Panc1 (cell line): ENCODE results near the gene RASIP1. TPM values are rescaled to one million over a fixed set of nuclear protein-coding genes. Genes with fewer than 3 reads are reported as not detected.

ENCODE experiments used
- ATAC-seq: fragments of 200-7000 bp; cut with Tn5 transposase; 2 replicates; pipeline ENCODE4 v1.9.1; 2020; ENCODE audit warnings: mild to moderate bottlenecking, moderate library complexity
- BruUV-seq: library from RNA; stranded (reverse); fragments of 400-500 nt; replicated peaks from 2 replicates; lab custom pipeline; 2021; lab: Mats Ljungman, UMichigan
- CTCF ChIA-PET: fragments of 300-600 bp; sonication (Branson Sonifier 250); formaldehyde crosslinking; loops from one replicate; lab custom pipeline; 2022; ENCODE audit warnings: antibody characterized with exemption; lab: Charles Lee
- POLR2A ChIA-PET: fragments of 300-600 bp; sonication (Branson Sonifier 250); formaldehyde crosslinking; loops from one replicate; lab custom pipeline; 2022; ENCODE audit warnings: antibody characterized with exemption; lab: Charles Lee
- DNase-seq: peaks from one replicate; pipeline ENCODE4 v3.0.0-alpha.2; 2010; ENCODE audit warnings: low read depth, low spot score
- H3K27ac ChIP-seq: 2 replicates; pipeline ENCODE4 v1.5.1; 2011; ENCODE audit warnings: mild to moderate bottlenecking, low read length, inconsistent platforms
- H3K27me3 ChIP-seq: fragments of 200-500 bp; sonication (Bioruptor generic); 2 replicates; pipeline ENCODE4 v1.6.0; 2014; ENCODE audit warnings: low read length, inconsistent platforms; ENCODE audit not compliant: control insufficient read depth, insufficient read depth
- H3K36me3 ChIP-seq: fragments of 200-500 bp; sonication (Bioruptor generic); 2 replicates; pipeline ENCODE4 v1.5.1; 2014; ENCODE audit warnings: inconsistent platforms, mild to moderate bottlenecking, low read length, moderate library complexity; ENCODE audit not compliant: control insufficient read depth, insufficient read depth
- H3K4me1 ChIP-seq: 2 replicates; pipeline ENCODE4 v1.5.1; 2011; ENCODE audit warnings: inconsistent platforms, mild to moderate bottlenecking, low read length, moderate library complexity; ENCODE audit not compliant: control insufficient read depth, insufficient read depth
- H3K4me3 ChIP-seq, 2 experiments: 2 replicates each; pipeline ENCODE4 v1.5.1; 2011 to 2012; ENCODE audit warnings: low read depth in 2 of 2, low read length in 2 of 2, mild to moderate bottlenecking in 2 of 2, inconsistent platforms in 1 of 2, moderate library complexity in 1 of 2
- H3K9me3 ChIP-seq: fragments of 200-500 bp; sonication (Bioruptor generic); 2 replicates; pipeline ENCODE4 v1.5.1; 2014; ENCODE audit warnings: low read depth, mild to moderate bottlenecking, inconsistent platforms, low read length, moderate library complexity; ENCODE audit not compliant: control insufficient read depth, insufficient read depth
- CTCF ChIP-seq: fragments of 450-650 bp; IDR thresholded peaks from 2 replicates; pipeline ENCODE4 v1.5.1; 2017; ENCODE audit warnings: mild to moderate bottlenecking
- POLR2AphosphoS5 ChIP-seq: IDR thresholded peaks from 2 replicates; pipeline ENCODE4 v1.6.1; 2012; ENCODE audit warnings: mild to moderate bottlenecking, low read depth, low read length, moderate library complexity
- SIN3A ChIP-seq: IDR thresholded peaks from 2 replicates; pipeline ENCODE4 v1.6.1; 2012; ENCODE audit warnings: low read depth, mild to moderate bottlenecking, low read length, moderate library complexity, borderline replicate concordance; ENCODE audit not compliant: insufficient read depth
- TCF7L2 ChIP-seq: IDR thresholded peaks from 2 replicates; pipeline ENCODE4 v1.6.1; 2011; ENCODE audit warnings: mild to moderate bottlenecking, low read depth, low read length, inconsistent platforms
- in situ Hi-C: cut with HindIII; loops from 2 replicates; pipeline ENCODE4 v1.10.0; 2016; ENCODE audit warnings: low sequenced_read_pairs, low pct_unique_long_range_greater_than_20kb
- intact Hi-C: fragments of 100-400 bp; cut with micrococcal nuclease; formaldehyde crosslinking; loops from one replicate; pipeline ENCODE4 v1.10.0; 2022; ENCODE audit not compliant: unreplicated experiment
- total RNA-seq: library from RNA; stranded (reverse); gene quantifications from one replicate; pipeline ENCODE4 v1.2.1, GENCODE V29; 2021; ENCODE audit not compliant: unreplicated experiment
- TF ChIP-seq, protein P1 (sequence below), 2 experiments: IDR thresholded peaks; 2 replicates each; pipeline ENCODE4 v1.6.1; 2011 to 2012; ENCODE audit warnings: low read depth in 2 of 2, control low read depth in 1 of 2, low read length in 1 of 2, mild to moderate bottlenecking in 1 of 2, moderate library complexity in 1 of 2; ENCODE audit not compliant: insufficient read depth in 1 of 2

Gene RASIP1
- total RNA-seq, 1 experiment from 2014 or later, result 0.41 TPM

GRCh38 chr19:48685583-48685982, 54.8 kb downstream of the RASIP1 start:
- Histone ChIP-seq H3K4me1 (no peaks in the 10 kb centered on the region), H3K27me3 (no peaks in the 10 kb centered on the region), H3K4me3 (no peak overlapping the region), H3K27ac (no peak overlapping the region), H3K9me3 (no peaks in the 10 kb centered on the region), H3K36me3 (no peaks in the 10 kb centered on the region)
- ATAC-seq, result no peak
- intact Hi-C loops (no loop called here), in situ Hi-C loops (no loop called here)
- CTCF ChIA-PET, result no interaction called here
- no TSS peak for BruUV-seq
- TF ChIP-seq TCF7L2 (no peak), POLR2AphosphoS5 (no peak), CTCF (no peak), SIN3A (no peak)
- TF ChIP-seq, protein P1, sequence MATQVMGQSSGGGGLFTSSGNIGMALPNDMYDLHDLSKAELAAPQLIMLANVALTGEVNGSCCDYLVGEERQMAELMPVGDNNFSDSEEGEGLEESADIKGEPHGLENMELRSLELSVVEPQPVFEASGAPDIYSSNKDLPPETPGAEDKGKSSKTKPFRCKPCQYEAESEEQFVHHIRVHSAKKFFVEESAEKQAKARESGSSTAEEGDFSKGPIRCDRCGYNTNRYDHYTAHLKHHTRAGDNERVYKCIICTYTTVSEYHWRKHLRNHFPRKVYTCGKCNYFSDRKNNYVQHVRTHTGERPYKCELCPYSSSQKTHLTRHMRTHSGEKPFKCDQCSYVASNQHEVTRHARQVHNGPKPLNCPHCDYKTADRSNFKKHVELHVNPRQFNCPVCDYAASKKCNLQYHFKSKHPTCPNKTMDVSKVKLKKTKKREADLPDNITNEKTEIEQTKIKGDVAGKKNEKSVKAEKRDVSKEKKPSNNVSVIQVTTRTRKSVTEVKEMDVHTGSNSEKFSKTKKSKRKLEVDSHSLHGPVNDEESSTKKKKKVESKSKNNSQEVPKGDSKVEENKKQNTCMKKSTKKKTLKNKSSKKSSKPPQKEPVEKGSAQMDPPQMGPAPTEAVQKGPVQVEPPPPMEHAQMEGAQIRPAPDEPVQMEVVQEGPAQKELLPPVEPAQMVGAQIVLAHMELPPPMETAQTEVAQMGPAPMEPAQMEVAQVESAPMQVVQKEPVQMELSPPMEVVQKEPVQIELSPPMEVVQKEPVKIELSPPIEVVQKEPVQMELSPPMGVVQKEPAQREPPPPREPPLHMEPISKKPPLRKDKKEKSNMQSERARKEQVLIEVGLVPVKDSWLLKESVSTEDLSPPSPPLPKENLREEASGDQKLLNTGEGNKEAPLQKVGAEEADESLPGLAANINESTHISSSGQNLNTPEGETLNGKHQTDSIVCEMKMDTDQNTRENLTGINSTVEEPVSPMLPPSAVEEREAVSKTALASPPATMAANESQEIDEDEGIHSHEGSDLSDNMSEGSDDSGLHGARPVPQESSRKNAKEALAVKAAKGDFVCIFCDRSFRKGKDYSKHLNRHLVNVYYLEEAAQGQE (IDR thresholded peaks at IDR 0.05; ENCODE audit: insufficient read depth in 1 of 2, low read depth in 2 of 2, low read length in 1 of 2), result no peak
- no peak for DNase-seq
- POLR2A ChIA-PET, result no interaction called here

DNA sequence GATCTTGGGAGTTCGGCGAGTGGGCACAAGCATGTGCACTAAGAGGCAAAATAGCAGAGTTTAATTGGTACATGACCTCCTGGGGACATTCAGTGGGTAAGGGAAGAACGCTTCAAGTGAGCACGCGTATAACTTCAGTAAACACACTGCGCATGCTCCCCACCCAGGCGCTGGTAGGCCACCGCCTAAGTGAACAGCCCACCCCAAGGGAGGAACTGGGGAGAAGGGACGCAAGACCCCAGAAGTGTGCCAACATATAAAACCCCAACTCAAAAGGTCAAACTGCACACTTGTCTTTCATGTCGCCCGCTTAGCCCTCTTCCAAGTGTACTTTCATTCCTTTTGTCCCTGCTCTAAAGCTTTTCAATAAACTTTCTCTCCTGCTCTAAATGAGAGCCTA, 57.1 kb downstream of the RASIP1 start:
- intact Hi-C loops, result no loop called here
- ChIA-PET POLR2A (no interaction called here), CTCF (no interaction called here)
- Histone ChIP-seq H3K27me3 (no peaks in the 10 kb centered on the region), H3K4me1 (no peaks in the 10 kb centered on the region), H3K27ac (no peak overlapping the region), H3K9me3 (no peaks in the 10 kb centered on the region), H3K4me3 (no peak overlapping the region), H3K36me3 (no peaks in the 10 kb centered on the region)
- ATAC-seq, result no peak
- TF ChIP-seq TCF7L2 (no peak), POLR2AphosphoS5 (no peak), SIN3A (no peak), CTCF (no peak)
- TF ChIP-seq, protein P1 (IDR thresholded peaks at IDR 0.05; ENCODE audit: insufficient read depth in 1 of 2, low read depth in 2 of 2, low read length in 1 of 2), result no peak
- in situ Hi-C loops, result no loop called here
- BruUV-seq, result no TSS peak
- no peak for DNase-seq
